Sigmoid colon (tissue), 4 donors: Measurements from ENCODE around the gene IFNA6.

Experiments
- POLR2AphosphoS5 ChIP-seq, 4 donors: sonication (generic); formaldehyde crosslinking; IDR thresholded peaks; one replicate each; pipeline ENCODE4 v1.6.1; 2017; ENCODE audit warnings: antibody characterized with exemption in 4 of 4
- TF ChIP-seq, protein P1 (sequence below), 4 experiments: fragments of 450-650 bp in 3 of 4; fragments of 200-600 bp in 1 of 4; IDR thresholded peaks; one replicate each; pipeline ENCODE4 v1.5.1; 2016 to 2019; ENCODE audit warnings: antibody characterized with exemption in 4 of 4, mild to moderate bottlenecking in 3 of 4, moderate library complexity in 2 of 4

DNA sequence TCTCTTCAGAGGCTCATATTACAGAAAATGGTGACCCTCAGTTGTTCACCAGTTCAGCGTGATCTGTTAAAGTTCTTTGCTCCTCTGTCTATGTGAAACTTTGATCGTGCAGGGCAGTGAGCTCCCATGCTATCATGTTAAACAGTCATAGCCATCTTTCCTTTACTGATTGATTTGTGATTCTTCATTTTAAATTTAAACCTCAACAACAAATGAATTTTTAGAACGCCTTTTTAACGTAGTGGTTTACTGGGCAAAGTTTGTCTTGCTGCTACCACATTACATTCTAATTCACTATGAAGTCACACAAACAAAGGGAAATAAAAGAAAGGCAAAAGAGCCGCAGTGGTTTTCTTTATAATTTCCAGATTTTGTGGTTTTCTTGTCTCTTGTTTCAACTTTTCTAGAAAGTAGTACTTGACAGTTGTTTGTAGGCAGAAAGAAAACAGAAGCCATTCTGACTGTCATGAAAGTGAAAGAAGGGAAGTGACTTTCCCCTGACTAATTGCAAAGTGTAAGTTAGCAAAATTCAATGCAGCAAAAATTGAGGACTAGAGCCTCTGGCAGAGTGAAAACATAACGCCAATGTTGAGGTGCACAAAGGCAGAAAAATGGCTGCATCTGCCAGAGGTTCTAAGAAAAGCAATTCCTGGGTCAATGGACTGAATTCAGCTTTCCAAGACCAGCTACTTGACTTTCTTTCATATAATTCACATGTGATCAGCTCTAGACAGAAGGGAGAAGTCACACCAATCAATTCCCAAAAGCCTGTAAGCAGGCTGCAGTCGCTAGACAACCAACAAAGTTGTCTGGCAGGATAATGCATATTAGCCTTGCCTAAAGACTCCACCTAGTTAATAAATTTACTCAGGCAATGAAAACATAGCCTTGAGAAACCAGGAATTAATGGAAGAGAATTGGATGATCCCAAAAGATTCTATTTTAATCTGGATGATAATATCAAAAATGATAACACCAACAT lies 7.1 kb upstream of the IFNA6 start:
- no peak for TF ChIP-seq POLR2AphosphoS5 (IDR thresholded peaks at IDR 0.05)
- TF ChIP-seq, protein P1, sequence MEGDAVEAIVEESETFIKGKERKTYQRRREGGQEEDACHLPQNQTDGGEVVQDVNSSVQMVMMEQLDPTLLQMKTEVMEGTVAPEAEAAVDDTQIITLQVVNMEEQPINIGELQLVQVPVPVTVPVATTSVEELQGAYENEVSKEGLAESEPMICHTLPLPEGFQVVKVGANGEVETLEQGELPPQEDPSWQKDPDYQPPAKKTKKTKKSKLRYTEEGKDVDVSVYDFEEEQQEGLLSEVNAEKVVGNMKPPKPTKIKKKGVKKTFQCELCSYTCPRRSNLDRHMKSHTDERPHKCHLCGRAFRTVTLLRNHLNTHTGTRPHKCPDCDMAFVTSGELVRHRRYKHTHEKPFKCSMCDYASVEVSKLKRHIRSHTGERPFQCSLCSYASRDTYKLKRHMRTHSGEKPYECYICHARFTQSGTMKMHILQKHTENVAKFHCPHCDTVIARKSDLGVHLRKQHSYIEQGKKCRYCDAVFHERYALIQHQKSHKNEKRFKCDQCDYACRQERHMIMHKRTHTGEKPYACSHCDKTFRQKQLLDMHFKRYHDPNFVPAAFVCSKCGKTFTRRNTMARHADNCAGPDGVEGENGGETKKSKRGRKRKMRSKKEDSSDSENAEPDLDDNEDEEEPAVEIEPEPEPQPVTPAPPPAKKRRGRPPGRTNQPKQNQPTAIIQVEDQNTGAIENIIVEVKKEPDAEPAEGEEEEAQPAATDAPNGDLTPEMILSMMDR (IDR thresholded peaks at IDR 0.05): no peak
